WTC11 (cell line): ENCODE results near the gene LRIT3.

Experiments used
- ATF2 ChIP-seq: sonication (generic); formaldehyde crosslinking; IDR thresholded peaks from 2 replicates; pipeline ENCODE4 v1.8.1; 2022; ENCODE audit warnings: low read depth, missing genetic modification reagents, borderline replicate concordance
- E2F5 ChIP-seq: sonication (generic); formaldehyde crosslinking; IDR thresholded peaks from 2 replicates; pipeline ENCODE4 v1.8.1; 2022; ENCODE audit warnings: mild to moderate bottlenecking, moderate library complexity, missing genetic modification reagents
- ETV6 ChIP-seq: sonication (generic); formaldehyde crosslinking; IDR thresholded peaks from 2 replicates; pipeline ENCODE4 v1.8.1; 2022; ENCODE audit warnings: mild to moderate bottlenecking, missing genetic modification reagents
- ZNF138 ChIP-seq: sonication (generic); formaldehyde crosslinking; conservative IDR thresholded peaks from 2 replicates; pipeline ENCODE4 v1.8.1; 2022; ENCODE audit warnings: mild to moderate bottlenecking, moderate library complexity, missing genetic modification reagents
- TF ChIP-seq, protein P1 (sequence below): fragments of 200-600 bp; IDR thresholded peaks from 2 replicates; pipeline ENCODE4 v1.8.0; 2022; ENCODE audit warnings: antibody characterized with exemption

- TF ChIP-seq, protein P1, sequence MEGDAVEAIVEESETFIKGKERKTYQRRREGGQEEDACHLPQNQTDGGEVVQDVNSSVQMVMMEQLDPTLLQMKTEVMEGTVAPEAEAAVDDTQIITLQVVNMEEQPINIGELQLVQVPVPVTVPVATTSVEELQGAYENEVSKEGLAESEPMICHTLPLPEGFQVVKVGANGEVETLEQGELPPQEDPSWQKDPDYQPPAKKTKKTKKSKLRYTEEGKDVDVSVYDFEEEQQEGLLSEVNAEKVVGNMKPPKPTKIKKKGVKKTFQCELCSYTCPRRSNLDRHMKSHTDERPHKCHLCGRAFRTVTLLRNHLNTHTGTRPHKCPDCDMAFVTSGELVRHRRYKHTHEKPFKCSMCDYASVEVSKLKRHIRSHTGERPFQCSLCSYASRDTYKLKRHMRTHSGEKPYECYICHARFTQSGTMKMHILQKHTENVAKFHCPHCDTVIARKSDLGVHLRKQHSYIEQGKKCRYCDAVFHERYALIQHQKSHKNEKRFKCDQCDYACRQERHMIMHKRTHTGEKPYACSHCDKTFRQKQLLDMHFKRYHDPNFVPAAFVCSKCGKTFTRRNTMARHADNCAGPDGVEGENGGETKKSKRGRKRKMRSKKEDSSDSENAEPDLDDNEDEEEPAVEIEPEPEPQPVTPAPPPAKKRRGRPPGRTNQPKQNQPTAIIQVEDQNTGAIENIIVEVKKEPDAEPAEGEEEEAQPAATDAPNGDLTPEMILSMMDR = no peak
- TF ChIP-seq ZNF138 (CRISPR knock-in tag) (no peak), ETV6 (CRISPR knock-in tag) (no peak), ATF2 (CRISPR knock-in tag) (no peak), E2F5 (no peak)
Observed at GRCh38 chr4:109877400-109877799, 29.5 kb downstream of the LRIT3 start.
